ENCODE data around the gene CNNM2.

DNA sequence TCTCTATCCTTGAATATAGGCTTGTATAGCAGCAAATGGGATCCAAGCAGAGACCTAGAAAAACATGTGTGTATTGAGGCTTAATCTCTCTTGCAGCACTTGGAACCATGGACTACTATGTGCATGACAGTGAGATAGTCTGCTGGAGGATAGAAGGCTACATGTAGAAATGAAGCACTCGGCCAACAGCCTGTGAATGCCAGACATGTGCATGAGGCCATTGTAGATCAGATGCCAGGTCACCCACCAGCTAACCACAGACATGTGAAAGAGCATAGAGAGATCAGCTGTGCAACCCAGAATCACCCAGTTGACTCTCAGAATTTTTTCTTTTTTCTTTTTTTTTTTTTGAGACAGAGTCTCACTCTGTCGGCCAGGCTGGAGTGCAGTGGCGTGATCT lies 184.1 kb downstream of the CNNM2 start:
- TF ChIP-seq, protein P1, sequence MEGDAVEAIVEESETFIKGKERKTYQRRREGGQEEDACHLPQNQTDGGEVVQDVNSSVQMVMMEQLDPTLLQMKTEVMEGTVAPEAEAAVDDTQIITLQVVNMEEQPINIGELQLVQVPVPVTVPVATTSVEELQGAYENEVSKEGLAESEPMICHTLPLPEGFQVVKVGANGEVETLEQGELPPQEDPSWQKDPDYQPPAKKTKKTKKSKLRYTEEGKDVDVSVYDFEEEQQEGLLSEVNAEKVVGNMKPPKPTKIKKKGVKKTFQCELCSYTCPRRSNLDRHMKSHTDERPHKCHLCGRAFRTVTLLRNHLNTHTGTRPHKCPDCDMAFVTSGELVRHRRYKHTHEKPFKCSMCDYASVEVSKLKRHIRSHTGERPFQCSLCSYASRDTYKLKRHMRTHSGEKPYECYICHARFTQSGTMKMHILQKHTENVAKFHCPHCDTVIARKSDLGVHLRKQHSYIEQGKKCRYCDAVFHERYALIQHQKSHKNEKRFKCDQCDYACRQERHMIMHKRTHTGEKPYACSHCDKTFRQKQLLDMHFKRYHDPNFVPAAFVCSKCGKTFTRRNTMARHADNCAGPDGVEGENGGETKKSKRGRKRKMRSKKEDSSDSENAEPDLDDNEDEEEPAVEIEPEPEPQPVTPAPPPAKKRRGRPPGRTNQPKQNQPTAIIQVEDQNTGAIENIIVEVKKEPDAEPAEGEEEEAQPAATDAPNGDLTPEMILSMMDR (IDR thresholded peaks at IDR 0.05; ENCODE audit: low read depth, low read length, poor library complexity, severe bottlenecking), result no peak
- TF ChIP-seq EZH2phosphoT487 (IDR thresholded peaks at IDR 0.05; ENCODE audit: borderline replicate concordance, low read length), result no peak
